Natural killer cell (primary cell): ENCODE measurements around the gene PARD3B. TPM values are rescaled to one million over a fixed set of nuclear protein-coding genes. Genes with fewer than 3 reads are reported as not detected.

Experiments
- ATAC-seq, 3 donors: fragments of 150-1000 bp in 2 of 3; fragments of 200-7000 bp in 1 of 3; cut with Tn5 transposase; 1 replicate in 1 of 3; 2 replicates in 2 of 3; pipeline ENCODE4 v1.10.0; 2021; ENCODE audit warnings: mild to moderate bottlenecking in 2 of 3, moderate library complexity in 2 of 3
- DNase-seq, 2 donors: peaks; one replicate each; pipeline versions ENCODE4 v3.0.0 to v3.0.0-alpha.2; 2013 to 2021; ENCODE audit warnings: mixed read lengths in 1 of 2
- H3K27ac ChIP-seq: one replicate; pipeline ENCODE4 v1.5.1; 2013; ENCODE audit warnings: mild to moderate bottlenecking, low read length
- H3K27me3 ChIP-seq: one replicate; pipeline ENCODE4 v1.6.1; 2013; ENCODE audit warnings: low read length; ENCODE audit not compliant: control insufficient read depth, insufficient read depth
- H3K36me3 ChIP-seq: one replicate; pipeline ENCODE4 v1.6.1; 2013; ENCODE audit warnings: low read length; ENCODE audit not compliant: control insufficient read depth, insufficient read depth
- H3K4me1 ChIP-seq: one replicate; pipeline ENCODE4 v1.6.1; 2013; ENCODE audit warnings: low read length; ENCODE audit not compliant: control insufficient read depth, insufficient read depth
- H3K4me3 ChIP-seq: one replicate; pipeline ENCODE4 v1.5.1; 2013; ENCODE audit warnings: low read length
- H3K9me3 ChIP-seq: one replicate; pipeline ENCODE4 v1.6.1; 2013; ENCODE audit warnings: low read length; ENCODE audit not compliant: control insufficient read depth, insufficient read depth
- H3K27ac Mint-ChIP-seq, 2 donors: one replicate each; pipeline ENCODE4 v1.8.0; 2022; ENCODE audit warnings: mild to moderate bottlenecking in 2 of 2, mixed read lengths in 2 of 2, moderate library complexity in 1 of 2
- H3K27me3 Mint-ChIP-seq, 2 donors: one replicate each; pipeline ENCODE4 v1.8.0; 2022; ENCODE audit warnings: low read depth in 2 of 2, mixed read lengths in 2 of 2
- H3K36me3 Mint-ChIP-seq: one replicate; pipeline ENCODE4 v1.8.0; 2022; ENCODE audit warnings: mixed read lengths
- H3K4me1 Mint-ChIP-seq, 2 donors: one replicate each; pipeline ENCODE4 v1.8.0; 2022; ENCODE audit warnings: mixed read lengths in 2 of 2
- H3K4me3 Mint-ChIP-seq: one replicate; pipeline ENCODE4 v1.8.0; 2022; ENCODE audit warnings: mild to moderate bottlenecking, moderate library complexity, mixed read lengths
- H3K9me3 Mint-ChIP-seq, 2 donors: one replicate each; pipeline ENCODE4 v1.8.0; 2022; ENCODE audit warnings: mixed read lengths in 2 of 2
- WGBS: methylation state at CpG from one replicate; pipeline ENCODE4 v1.1.7; 2013; ENCODE audit warnings: missing lambda C conversion rate; ENCODE audit not compliant: insufficient coverage; 5-methylcytosine and 5-hydroxymethylcytosine counted together
- intact Hi-C: fragments of 100-400 bp; cut with micrococcal nuclease; formaldehyde crosslinking; loops from one replicate; pipeline ENCODE4 v1.14.2; 2022
- total RNA-seq, 4 donors: library from RNA; stranded (reverse); fragments of 120-200 nt in 1 of 4; gene quantifications; one replicate each; pipeline versions ENCODE4 v1.2.3 to v1.2.4, GENCODE V29; 2013 to 2022
- TF ChIP-seq, protein P1 (sequence below): fragments of 200-600 bp; IDR thresholded peaks from one replicate; pipeline ENCODE4 v1.8.0; 2022; ENCODE audit warnings: antibody characterized with exemption

The PARD3B gene
- total RNA-seq, 3 donors from 2014 or later (not counting 1 experiment from before 2014, with no cell fraction given) = 0.13 to 0.45 TPM; not detected in 1

DNA sequence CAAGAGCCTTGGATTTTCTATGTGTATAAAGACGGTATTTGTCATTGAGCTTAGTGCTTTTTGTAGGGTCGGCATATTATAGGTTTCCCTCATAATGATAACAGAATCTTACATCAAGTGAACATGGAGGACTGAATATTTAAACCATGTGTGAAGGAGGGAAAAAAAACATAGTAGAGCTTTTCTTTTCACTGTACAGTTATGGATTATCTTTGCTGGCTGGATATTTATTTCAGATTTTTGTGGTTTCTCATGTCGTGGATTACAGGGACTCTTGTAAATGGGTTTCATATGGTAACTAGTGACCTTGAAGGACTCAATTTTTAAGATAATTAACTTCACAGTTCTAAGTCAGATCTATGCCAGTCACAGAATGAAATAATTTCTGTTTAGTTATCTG lies 806.8 kb downstream of the PARD3B start:
- no CpG with 5 or more reads among the region's 3 CpGs for WGBS

DNA sequence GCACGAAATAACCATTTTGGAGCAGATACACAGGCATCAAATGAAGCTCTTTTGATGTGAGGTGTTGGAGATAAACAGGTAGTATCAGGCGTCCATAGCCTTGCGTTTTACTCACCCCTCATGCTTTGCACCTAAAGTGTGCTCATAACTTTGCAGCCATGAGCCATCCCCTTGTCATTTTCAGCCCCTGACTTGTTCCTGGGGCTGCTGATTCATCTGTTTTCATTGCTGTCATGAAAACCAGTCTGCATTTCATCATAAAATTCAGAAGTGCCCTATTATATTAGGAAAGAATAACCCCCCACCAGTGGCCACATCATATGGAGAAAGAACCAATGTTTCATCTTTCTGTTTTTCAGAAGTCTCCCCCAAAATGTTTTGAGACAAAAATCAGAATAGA lies 807.3 kb downstream of the PARD3B start:
- no peaks in the 10 kb centered on the region for H3K9me3 ChIP-seq
- H3K27me3 ChIP-seq = no peaks in the 10 kb centered on the region
- no peak overlapping the region for H3K27ac Mint-ChIP-seq
- intact Hi-C loops = no loop called here
- H3K4me3 Mint-ChIP-seq = no peak overlapping the region
- H3K9me3 Mint-ChIP-seq = no peaks in the 10 kb centered on the region
- H3K36me3 Mint-ChIP-seq = no peaks in the 10 kb centered on the region
- H3K27ac ChIP-seq = no peak overlapping the region
- no peaks in the 10 kb centered on the region for H3K4me1 Mint-ChIP-seq
- no peak for DNase-seq
- no peaks in the 10 kb centered on the region for H3K4me1 ChIP-seq
- H3K36me3 ChIP-seq = no peaks in the 10 kb centered on the region
- no peak overlapping the region for H3K4me3 ChIP-seq
- TF ChIP-seq, protein P1, sequence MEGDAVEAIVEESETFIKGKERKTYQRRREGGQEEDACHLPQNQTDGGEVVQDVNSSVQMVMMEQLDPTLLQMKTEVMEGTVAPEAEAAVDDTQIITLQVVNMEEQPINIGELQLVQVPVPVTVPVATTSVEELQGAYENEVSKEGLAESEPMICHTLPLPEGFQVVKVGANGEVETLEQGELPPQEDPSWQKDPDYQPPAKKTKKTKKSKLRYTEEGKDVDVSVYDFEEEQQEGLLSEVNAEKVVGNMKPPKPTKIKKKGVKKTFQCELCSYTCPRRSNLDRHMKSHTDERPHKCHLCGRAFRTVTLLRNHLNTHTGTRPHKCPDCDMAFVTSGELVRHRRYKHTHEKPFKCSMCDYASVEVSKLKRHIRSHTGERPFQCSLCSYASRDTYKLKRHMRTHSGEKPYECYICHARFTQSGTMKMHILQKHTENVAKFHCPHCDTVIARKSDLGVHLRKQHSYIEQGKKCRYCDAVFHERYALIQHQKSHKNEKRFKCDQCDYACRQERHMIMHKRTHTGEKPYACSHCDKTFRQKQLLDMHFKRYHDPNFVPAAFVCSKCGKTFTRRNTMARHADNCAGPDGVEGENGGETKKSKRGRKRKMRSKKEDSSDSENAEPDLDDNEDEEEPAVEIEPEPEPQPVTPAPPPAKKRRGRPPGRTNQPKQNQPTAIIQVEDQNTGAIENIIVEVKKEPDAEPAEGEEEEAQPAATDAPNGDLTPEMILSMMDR = no peak
- ATAC-seq = no peak
- no peaks in the 10 kb centered on the region for H3K27me3 Mint-ChIP-seq
- 96% methylated on average over 3 of the region's 3 CpGs for WGBS

More for the DNA sequence above, 806.8 kb downstream of the PARD3B start:
- H3K4me1 ChIP-seq = no peaks in the 10 kb centered on the region
- no peak overlapping the region for H3K27ac ChIP-seq
- intact Hi-C loops = no loop called here
- Mint-ChIP-seq H3K4me1 (no peaks in the 10 kb centered on the region), H3K27ac (no peak overlapping the region), H3K9me3 (no peaks in the 10 kb centered on the region), H3K27me3 (no peaks in the 10 kb centered on the region), H3K36me3 (no peaks in the 10 kb centered on the region), H3K4me3 (no peak overlapping the region)
- H3K27me3 ChIP-seq = no peaks in the 10 kb centered on the region
- no peak for DNase-seq
- ATAC-seq = no peak
- H3K4me3 ChIP-seq = no peak overlapping the region
- TF ChIP-seq, protein P1 = no peak
- no peaks in the 10 kb centered on the region for H3K36me3 ChIP-seq
- H3K9me3 ChIP-seq = no peaks in the 10 kb centered on the region

- H3K4me3 ChIP-seq = no peak overlapping the region
- TF ChIP-seq, protein P1 = no peak
- Mint-ChIP-seq H3K36me3 (no peaks in the 10 kb centered on the region), H3K27me3 (peaks cover 0 to 6% of the 10 kb centered on the region in 2 donors), H3K4me3 (no peak overlapping the region), H3K9me3 (peaks cover 0 to 4% of the 10 kb centered on the region in 2 donors), H3K27ac (no peak overlapping the region), H3K4me1 (no peaks in the 10 kb centered on the region)
- no peaks in the 10 kb centered on the region for H3K36me3 ChIP-seq
- H3K4me1 ChIP-seq = no peaks in the 10 kb centered on the region
- 43% methylated on average over 1 of the region's 2 CpGs for WGBS
- intact Hi-C loops = no loop called here
- H3K9me3 ChIP-seq = no peaks in the 10 kb centered on the region
- H3K27ac ChIP-seq = no peak overlapping the region
- no peaks in the 10 kb centered on the region for H3K27me3 ChIP-seq
- ATAC-seq (no peak), DNase-seq (no peak)
Measured at GRCh38 chr2:205357732-205358131, 812.5 kb downstream of the PARD3B start.

- Histone ChIP-seq H3K4me1 (no peaks in the 10 kb centered on the region), H3K27me3 (no peaks in the 10 kb centered on the region), H3K9me3 (no peaks in the 10 kb centered on the region), H3K4me3 (no peak overlapping the region), H3K27ac (no peak overlapping the region), H3K36me3 (no peaks in the 10 kb centered on the region)
- WGBS = 86% methylated on average over 7 of the region's 8 CpGs
- ATAC-seq (no peak), DNase-seq (no peak)
- TF ChIP-seq, protein P1 = no peak
- Mint-ChIP-seq H3K27ac (no peak overlapping the region), H3K9me3 (peaks cover 0 to 4% of the 10 kb centered on the region in 2 donors), H3K4me1 (no peaks in the 10 kb centered on the region), H3K27me3 (peaks cover 0 to 6% of the 10 kb centered on the region in 2 donors), H3K36me3 (no peaks in the 10 kb centered on the region), H3K4me3 (no peak overlapping the region)
- intact Hi-C loops = no loop called here
Measured at GRCh38 chr2:205358351-205358815, 813.1 kb downstream of the PARD3B start.
